Suprapubic skin (tissue), 4 donors: ENCODE data around the gene MRPS21.

Experiments used
- CTCF ChIP-seq, 2 donors: fragments of 200-600 bp in 1 of 2; fragments of 450-650 bp in 1 of 2; sonication (generic) in 1 of 2; IDR thresholded peaks; one replicate each; pipeline ENCODE4 v1.5.1; 2016 to 2019; ENCODE audit warnings: antibody characterized with exemption in 2 of 2, mild to moderate bottlenecking in 1 of 2, moderate library complexity in 1 of 2
- POLR2A ChIP-seq, 2 donors: fragments of 450-650 bp; IDR thresholded peaks; one replicate each; pipeline ENCODE4 v1.6.1; 2017; ENCODE audit warnings: antibody characterized with exemption in 2 of 2, mild to moderate bottlenecking in 2 of 2, moderate library complexity in 2 of 2
- POLR2AphosphoS5 ChIP-seq, 3 donors: sonication (generic); formaldehyde crosslinking; IDR thresholded peaks; one replicate each; pipeline ENCODE4 v1.6.1; 2017; ENCODE audit warnings: antibody characterized with exemption in 3 of 3

- TF ChIP-seq CTCF (IDR thresholded peaks at IDR 0.05) (no peak), POLR2A (IDR thresholded peaks at IDR 0.05) (no peak), POLR2AphosphoS5 (IDR thresholded peaks at IDR 0.05) (no peak)
Measured at GRCh38 chr1:150273311-150273710, 20.4 kb upstream of the MRPS21 start.
